ENCODE data around the gene GPR108.

DNA sequence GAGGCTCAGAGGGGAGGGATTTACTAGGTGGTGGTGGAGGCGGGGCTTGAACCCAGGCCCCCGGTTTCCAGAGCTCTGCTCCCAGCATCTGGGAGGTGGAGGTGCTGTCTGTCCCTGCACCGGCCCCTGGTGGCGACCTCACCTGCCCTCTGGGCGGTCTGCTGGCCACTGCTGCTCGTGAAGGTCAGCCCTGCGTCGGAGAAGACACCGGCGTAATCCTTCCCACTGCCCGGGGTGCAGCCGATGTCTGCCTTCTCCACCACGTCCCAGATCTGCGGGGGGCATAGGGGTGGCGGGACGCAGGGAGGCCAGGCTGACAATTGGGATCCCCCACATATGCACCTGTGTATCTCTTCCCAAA, 29.7 kb downstream of the GPR108 start:
- TF ChIP-seq, protein P1, sequence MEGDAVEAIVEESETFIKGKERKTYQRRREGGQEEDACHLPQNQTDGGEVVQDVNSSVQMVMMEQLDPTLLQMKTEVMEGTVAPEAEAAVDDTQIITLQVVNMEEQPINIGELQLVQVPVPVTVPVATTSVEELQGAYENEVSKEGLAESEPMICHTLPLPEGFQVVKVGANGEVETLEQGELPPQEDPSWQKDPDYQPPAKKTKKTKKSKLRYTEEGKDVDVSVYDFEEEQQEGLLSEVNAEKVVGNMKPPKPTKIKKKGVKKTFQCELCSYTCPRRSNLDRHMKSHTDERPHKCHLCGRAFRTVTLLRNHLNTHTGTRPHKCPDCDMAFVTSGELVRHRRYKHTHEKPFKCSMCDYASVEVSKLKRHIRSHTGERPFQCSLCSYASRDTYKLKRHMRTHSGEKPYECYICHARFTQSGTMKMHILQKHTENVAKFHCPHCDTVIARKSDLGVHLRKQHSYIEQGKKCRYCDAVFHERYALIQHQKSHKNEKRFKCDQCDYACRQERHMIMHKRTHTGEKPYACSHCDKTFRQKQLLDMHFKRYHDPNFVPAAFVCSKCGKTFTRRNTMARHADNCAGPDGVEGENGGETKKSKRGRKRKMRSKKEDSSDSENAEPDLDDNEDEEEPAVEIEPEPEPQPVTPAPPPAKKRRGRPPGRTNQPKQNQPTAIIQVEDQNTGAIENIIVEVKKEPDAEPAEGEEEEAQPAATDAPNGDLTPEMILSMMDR (IDR thresholded peaks at IDR 0.05; ENCODE audit: low read depth, low read length): no peak
- TF ChIP-seq EZH2phosphoT487 (IDR thresholded peaks at IDR 0.05; ENCODE audit: low read depth): no peak

All from OCI-LY3 (cell line).